ENCODE data around the gene OTOGL. TPM values are rescaled to one million over a fixed set of nuclear protein-coding genes. Genes with fewer than 3 reads are reported as not detected.
A peak's percentile ranks its signal among the peaks of the same experiment; 100 is the strongest.

OTOGL gene
- total and polyA plus RNA-seq, 2 donors from 2014 or later: 0.47 to 0.80 TPM

DNA sequence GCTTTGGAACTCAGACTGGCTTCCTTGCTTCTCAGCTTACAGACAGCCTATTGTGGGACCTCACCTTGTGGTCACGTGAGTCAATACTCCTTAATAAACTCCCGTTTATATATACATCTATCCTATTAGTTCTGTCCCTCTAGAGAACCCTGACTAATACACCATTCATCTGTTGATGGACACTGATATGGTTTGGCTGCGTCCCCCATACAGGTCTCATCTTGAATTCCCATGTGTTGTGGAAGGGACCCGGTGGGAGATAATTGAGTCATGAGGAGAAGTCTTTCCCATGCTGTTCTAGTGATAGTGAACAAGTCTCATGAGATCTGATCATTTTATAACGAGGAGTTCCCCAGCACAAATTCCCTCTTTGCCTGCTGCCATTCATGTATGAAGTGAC, 57.0 kb downstream of the OTOGL start:
- intact Hi-C loops (cut with DNase I): no loop called here
- no peaks in the 10 kb centered on the region for H3K36me3 ChIP-seq (ENCODE audit: control insufficient read depth in 2 of 3, insufficient read depth in 3 of 3, low read length in 3 of 3)
- no peaks in the 10 kb centered on the region for H3K9me3 ChIP-seq (ENCODE audit: control insufficient read depth in 2 of 3, insufficient read depth in 1 of 3, low read length in 3 of 3)
- no peak for FAIRE-seq
- H3K27me3 ChIP-seq (ENCODE audit: control insufficient read depth, insufficient read depth, low read length): no peaks in the 10 kb centered on the region
- H3K9ac ChIP-seq (ENCODE audit: low read length in 3 of 3): no peak overlapping the region
- no peak overlapping the region for H3K4me3 ChIP-seq (ENCODE audit: low read length in 3 of 3)
- DNase-seq: no peak
- H3K4me1 ChIP-seq (ENCODE audit: control insufficient read depth in 2 of 3, insufficient read depth in 2 of 3, low read depth in 1 of 3, low read length in 3 of 3): no peaks in the 10 kb centered on the region
- no peak overlapping the region for H3K27ac ChIP-seq (ENCODE audit: low read depth in 2 of 2, low read length in 2 of 2)
- TF ChIP-seq CTCF (IDR thresholded peaks at IDR 0.05; ENCODE audit: borderline replicate concordance, extremely low read depth, insufficient read depth): no peak

DNA sequence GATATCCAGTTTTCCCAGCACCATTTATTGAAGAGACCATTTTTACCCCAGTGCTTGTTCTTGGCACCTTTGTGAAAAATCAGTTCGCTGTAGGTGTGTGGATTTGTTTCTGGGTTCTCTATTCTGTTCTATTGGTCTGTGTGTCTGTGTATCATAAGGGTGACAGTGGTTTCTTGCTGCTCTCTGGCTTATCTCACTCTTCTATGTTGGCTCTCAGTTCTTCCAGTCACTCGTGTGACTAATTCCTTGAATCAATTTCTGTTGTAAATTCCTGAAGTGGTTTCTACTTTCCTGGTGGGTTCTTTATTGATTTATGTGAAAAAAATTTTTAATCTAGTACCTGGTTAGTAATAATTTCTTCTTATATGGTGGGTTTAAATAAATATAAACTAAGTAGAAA, 58.3 kb downstream of the OTOGL start:
- no peak for DNase-seq
- TF ChIP-seq CTCF (IDR thresholded peaks at IDR 0.05; ENCODE audit: borderline replicate concordance, extremely low read depth, insufficient read depth): no peak
- H3K4me3 ChIP-seq (ENCODE audit: low read length in 3 of 3): no peak overlapping the region
- intact Hi-C loops (cut with DNase I): no loop called here
- H3K36me3 ChIP-seq (ENCODE audit: control insufficient read depth in 2 of 3, insufficient read depth in 3 of 3, low read length in 3 of 3): no peaks in the 10 kb centered on the region
- H3K27ac ChIP-seq (ENCODE audit: low read depth in 2 of 2, low read length in 2 of 2): no peak overlapping the region
- no peaks in the 10 kb centered on the region for H3K27me3 ChIP-seq (ENCODE audit: control insufficient read depth, insufficient read depth, low read length)
- H3K9ac ChIP-seq (ENCODE audit: low read length in 3 of 3): no peak overlapping the region
- no peaks in the 10 kb centered on the region for H3K4me1 ChIP-seq (ENCODE audit: control insufficient read depth in 2 of 3, insufficient read depth in 2 of 3, low read depth in 1 of 3, low read length in 3 of 3)
- no peak for FAIRE-seq
- no peaks in the 10 kb centered on the region for H3K9me3 ChIP-seq (ENCODE audit: control insufficient read depth in 2 of 3, insufficient read depth in 1 of 3, low read length in 3 of 3)

DNA sequence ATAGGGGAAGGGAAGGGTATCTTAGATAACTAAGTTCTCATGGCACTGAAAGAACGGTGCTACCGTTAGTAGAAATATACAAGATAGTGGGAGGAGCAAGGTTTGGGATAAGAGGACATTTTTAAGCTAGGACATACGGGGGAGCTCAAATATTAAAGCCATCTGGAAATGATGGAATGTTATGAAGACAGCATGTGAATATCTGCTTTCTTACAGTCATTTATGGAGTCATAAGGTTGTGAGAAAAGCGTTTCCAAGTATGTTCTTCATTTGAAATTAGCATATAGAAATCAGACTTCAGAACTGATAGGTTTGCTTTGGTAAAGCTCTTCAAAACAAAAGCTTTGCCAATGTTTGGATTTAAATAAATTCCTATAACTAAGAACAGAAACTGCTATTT, 62.3 kb downstream of the OTOGL start:
- intact Hi-C loops (cut with DNase I): no loop called here

More for the DNA sequence above, 62.3 kb downstream of the OTOGL start:
- H3K9ac ChIP-seq (ENCODE audit: low read length in 3 of 3): no peak overlapping the region
- H3K27me3 ChIP-seq (ENCODE audit: control insufficient read depth, insufficient read depth, low read length): no peaks in the 10 kb centered on the region
- DNase-seq: peak in 1 of 5 donors; percentile 3
- no peak overlapping the region for H3K4me3 ChIP-seq (ENCODE audit: low read length in 3 of 3)
- no peak for TF ChIP-seq CTCF (IDR thresholded peaks at IDR 0.05; ENCODE audit: borderline replicate concordance, extremely low read depth, insufficient read depth)
- no peak overlapping the region for H3K27ac ChIP-seq (ENCODE audit: low read depth in 2 of 2, low read length in 2 of 2)
- no peaks in the 10 kb centered on the region for H3K9me3 ChIP-seq (ENCODE audit: control insufficient read depth in 2 of 3, insufficient read depth in 1 of 3, low read length in 3 of 3)
- H3K36me3 ChIP-seq (ENCODE audit: control insufficient read depth in 2 of 3, insufficient read depth in 3 of 3, low read length in 3 of 3): no peaks in the 10 kb centered on the region
- no peaks in the 10 kb centered on the region for H3K4me1 ChIP-seq (ENCODE audit: control insufficient read depth in 2 of 3, insufficient read depth in 2 of 3, low read depth in 1 of 3, low read length in 3 of 3)
- no peak for FAIRE-seq

Data from kidney (tissue), 14 donors.